HG03354 (cell line): ENCODE data around the gene SERPINB11.
"Not testable (repeated sequence)": the region's sequence is repeated elsewhere in the genome, so short reads cannot be mapped to it uniquely, and the experiment has no call there.

Experiments
- ATAC-seq: cut with Tn5 transposase; IDR thresholded peaks from one replicate; pipeline ENCODE4 v1.9.1; 2021; ENCODE audit warnings: mild to moderate bottlenecking; ENCODE audit not compliant: unreplicated experiment, poor library complexity, severe bottlenecking

Gene SERPINB11

GRCh38 chr18:63708650-63709049 lies 5.9 kb downstream of the SERPINB11 start:
- no peak for ATAC-seq

- ATAC-seq = no peak
Observed at GRCh38 chr18:63725682-63726480, 23.1 kb downstream of the SERPINB11 start.

DNA sequence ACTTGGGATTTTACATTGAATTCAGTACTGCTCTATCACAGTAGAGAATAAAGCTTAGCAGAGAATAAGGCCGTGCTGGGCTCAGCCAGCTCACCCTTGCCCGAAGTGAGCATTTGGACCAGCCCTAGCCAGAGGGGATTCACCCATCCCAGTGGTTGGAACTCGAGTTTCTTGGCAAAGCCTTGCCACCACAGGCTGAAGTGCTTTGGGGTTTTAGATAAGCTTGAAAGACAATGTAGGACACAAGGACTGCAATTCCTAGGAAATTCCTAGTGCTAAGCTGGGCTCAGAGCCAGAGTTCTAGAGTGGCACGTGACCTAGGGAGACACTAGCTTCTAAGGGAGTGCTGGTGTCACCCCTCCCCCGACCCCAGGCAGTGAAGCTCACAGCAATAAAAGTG lies 28.0 kb downstream of the SERPINB11 start:
- no peak for ATAC-seq

DNA sequence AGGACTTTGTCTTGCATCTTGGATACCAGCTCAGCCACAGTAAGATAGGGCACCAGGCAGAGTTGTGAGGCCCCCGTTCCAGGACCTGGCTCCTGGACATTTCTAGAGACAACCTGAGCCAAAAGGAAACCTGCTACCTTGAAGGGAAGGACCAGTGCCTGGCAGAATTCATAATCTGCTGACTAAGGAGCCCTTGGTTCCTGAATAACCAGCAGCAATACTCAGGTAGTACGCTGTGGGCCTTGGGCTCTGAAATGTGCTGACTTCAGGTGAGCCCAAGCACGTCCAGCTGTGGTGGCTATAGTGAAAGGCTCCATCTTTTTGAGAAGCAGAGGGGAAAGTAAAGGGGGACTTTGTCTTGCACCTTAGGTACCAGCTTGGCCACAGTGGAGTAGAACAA lies 28.5 kb downstream of the SERPINB11 start:
- no peak for ATAC-seq

- ATAC-seq = no peak
Observed at GRCh38 chr18:63736876-63737275, 34.1 kb downstream of the SERPINB11 start.

- ATAC-seq = no peak
Observed at GRCh38 chr18:63741769-63742168, 39.0 kb downstream of the SERPINB11 start.

- no peak for ATAC-seq
Observed at GRCh38 chr18:63747006-63747405, 44.2 kb downstream of the SERPINB11 start.

DNA sequence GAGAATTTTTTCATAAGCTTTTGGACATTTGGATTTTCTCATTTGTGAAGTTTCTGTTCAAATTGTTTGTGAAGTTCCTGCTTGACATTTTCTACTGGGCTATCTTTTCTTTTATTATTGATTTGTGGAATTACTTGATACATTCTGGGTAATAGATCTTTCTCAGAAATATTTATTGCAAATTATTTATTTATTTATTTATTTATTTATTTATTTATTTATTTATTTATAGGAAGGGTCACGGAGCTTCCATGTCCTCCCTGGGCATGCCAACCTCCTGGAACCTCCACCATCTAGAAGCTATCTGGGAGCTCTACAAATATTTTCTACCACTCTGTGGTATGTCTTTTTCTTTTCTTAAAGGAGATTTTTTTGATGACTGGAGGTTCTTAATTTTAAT lies 46.7 kb downstream of the SERPINB11 start:
- no peak for ATAC-seq

DNA sequence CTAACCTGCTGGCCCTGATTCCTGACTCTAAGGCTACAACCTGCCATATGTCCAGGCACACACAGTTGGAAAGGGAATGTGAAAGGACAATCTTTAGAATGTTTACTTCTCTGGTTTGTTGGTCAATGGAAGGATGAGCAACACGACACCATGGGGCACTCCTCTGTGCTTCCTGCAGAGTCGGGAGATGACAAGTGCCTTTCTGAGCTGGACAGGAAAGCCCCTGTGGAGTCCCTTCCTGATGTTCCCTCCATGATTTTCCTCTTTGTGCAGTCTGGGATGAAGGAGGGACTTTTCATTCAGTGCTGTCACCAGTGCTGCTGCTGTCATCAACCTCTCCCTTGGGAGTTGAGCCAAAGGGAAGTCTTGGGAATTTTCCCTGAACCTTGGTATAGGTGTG lies 49.9 kb downstream of the SERPINB11 start:
- ATAC-seq = no peak

DNA sequence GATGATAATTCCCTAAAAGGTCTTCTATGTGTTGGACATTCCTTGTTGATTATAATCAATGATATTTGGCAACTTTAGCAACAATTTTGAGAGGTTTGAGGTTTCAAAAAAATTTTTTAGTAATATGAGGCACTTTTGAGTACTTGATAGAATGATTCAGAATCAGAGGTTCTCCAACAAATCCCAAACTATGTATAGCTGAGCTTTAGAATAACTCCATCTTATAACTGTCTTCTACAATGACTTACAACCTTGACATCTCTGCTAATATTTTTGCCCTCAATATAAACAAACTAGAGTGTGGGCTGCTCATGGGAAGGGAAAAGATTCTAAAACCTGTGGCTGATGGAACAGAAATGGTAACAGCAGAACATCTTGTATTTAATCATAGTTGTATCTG lies 50.9 kb downstream of the SERPINB11 start:
- ATAC-seq = no peak

GRCh38 chr18:63757541-63757940 lies 54.8 kb downstream of the SERPINB11 start:
- ATAC-seq = no peak

DNA sequence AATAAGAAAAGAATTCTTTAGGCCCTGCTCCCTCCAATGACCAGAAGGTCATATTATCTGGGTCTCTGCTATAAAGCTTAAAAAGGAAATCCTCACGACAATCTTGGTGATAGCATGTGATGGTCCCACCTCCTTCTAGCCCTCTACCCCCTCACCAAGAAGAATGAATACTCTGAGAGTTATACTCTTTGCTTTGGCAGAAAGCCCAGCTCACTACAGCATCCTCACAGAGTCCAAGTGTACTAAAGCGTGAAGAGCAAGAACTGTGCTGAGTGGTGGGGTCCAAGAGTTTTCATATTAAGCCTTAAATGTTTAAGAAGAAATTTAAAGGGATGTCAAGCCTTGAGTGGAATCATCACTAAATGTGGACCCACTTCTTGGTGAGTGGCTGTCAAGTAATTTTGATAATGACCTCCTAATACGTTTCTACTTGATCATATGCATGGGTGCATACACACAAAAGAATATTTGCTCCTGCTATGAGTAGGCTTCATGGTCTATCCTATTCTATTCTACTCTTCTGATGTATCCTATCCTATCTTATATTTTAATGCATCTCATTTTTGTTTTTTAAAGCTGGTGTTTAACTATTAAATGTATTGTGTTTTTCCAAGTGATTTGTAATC lies 56.0 kb downstream of the SERPINB11 start:
- no peak for ATAC-seq

- ATAC-seq = not testable (repeated sequence)
Observed at GRCh38 chr18:63759786-63760185, 57.0 kb downstream of the SERPINB11 start.

- ATAC-seq = no peak
Observed at GRCh38 chr18:63762518-63762917, 59.8 kb downstream of the SERPINB11 start.

- ATAC-seq = no peak
Observed at GRCh38 chr18:63763831-63764600, 61.3 kb downstream of the SERPINB11 start.

DNA sequence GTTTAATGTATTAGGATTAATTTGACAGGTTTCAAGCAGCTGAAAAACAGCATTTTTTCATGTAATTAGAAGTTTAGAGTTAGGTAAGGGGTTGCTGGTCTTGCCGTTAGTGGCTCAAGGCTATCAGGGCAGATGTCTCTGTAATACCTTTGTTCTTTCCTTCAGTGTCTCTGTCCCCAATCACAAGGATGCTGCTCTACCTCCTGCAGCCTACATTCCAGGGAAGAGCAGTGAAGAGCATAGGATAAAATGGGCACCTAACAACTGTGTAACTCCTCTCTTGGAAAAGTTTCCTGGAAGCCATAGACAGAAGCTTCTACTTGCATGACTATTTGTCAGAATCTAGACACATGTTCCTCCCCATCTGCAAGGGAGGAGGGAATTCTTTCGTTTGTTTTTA lies 63.1 kb downstream of the SERPINB11 start:
- no peak for ATAC-seq
